ENCODE data around the gene CLBA1.

DNA sequence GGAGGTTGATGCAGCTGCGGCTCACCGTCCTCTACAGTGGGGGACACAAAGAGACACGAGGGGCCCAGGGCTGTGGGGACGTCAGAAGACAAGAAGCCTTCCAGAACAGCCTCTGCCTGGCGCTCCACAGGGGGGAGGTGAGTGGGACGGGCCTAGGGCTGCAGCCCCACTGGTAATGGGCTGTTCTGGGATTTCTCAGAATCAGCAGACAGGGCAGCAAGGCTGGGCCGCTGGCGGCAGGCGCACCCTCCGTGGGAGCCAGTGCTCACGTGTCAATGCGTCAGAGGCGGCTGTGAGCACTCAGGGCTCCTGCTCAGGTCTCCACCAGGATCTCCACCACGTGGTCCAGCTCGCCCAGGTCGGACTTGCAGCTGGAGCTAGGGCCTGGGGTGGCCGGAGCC lies 25.3 kb downstream of the CLBA1 start:
- TF ChIP-seq, protein P1, sequence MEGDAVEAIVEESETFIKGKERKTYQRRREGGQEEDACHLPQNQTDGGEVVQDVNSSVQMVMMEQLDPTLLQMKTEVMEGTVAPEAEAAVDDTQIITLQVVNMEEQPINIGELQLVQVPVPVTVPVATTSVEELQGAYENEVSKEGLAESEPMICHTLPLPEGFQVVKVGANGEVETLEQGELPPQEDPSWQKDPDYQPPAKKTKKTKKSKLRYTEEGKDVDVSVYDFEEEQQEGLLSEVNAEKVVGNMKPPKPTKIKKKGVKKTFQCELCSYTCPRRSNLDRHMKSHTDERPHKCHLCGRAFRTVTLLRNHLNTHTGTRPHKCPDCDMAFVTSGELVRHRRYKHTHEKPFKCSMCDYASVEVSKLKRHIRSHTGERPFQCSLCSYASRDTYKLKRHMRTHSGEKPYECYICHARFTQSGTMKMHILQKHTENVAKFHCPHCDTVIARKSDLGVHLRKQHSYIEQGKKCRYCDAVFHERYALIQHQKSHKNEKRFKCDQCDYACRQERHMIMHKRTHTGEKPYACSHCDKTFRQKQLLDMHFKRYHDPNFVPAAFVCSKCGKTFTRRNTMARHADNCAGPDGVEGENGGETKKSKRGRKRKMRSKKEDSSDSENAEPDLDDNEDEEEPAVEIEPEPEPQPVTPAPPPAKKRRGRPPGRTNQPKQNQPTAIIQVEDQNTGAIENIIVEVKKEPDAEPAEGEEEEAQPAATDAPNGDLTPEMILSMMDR (IDR thresholded peaks at IDR 0.05), result no peak
- no peak for TF ChIP-seq POLR2A (IDR thresholded peaks at IDR 0.05)
